Measurements from ENCODE around the gene FXYD5. TPM values are rescaled to one million over a fixed set of nuclear protein-coding genes. Genes with fewer than 3 reads are reported as not detected.

Gene FXYD5
- total and polyA plus RNA-seq, 10 of the 15 experiments (the other 5 are each of a cell fraction or from before 2014, with no cell fraction given), result 30.0 to 159 (median 93.9) TPM

DNA sequence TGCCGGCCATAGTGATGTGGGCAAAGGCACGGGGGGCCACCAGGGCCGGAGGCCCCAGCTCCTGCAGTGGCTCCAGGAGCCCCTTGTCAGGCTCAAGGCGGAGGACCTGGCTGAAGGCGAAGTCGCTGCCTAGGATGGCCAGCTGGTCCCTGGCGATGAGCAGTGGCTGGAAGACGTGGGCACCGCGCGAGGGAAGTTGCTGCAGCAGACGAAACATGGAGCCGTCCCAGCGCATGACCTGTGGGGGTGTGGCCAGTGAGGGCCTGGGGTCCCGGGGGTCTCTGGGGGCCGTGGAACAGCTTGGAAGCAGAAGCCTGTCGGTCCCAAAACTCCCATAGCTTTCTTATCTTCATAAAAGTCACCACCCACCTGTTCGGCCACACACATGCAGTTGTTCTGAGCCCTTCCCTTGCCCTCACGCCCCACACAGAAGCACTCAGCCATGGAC, 29.2 kb upstream of the FXYD5 start (continued):
- no peak for TF ChIP-seq SRF (IDR thresholded peaks at IDR 0.05; ENCODE audit: low read depth in 2 of 2, low read length in 2 of 2)

DNA sequence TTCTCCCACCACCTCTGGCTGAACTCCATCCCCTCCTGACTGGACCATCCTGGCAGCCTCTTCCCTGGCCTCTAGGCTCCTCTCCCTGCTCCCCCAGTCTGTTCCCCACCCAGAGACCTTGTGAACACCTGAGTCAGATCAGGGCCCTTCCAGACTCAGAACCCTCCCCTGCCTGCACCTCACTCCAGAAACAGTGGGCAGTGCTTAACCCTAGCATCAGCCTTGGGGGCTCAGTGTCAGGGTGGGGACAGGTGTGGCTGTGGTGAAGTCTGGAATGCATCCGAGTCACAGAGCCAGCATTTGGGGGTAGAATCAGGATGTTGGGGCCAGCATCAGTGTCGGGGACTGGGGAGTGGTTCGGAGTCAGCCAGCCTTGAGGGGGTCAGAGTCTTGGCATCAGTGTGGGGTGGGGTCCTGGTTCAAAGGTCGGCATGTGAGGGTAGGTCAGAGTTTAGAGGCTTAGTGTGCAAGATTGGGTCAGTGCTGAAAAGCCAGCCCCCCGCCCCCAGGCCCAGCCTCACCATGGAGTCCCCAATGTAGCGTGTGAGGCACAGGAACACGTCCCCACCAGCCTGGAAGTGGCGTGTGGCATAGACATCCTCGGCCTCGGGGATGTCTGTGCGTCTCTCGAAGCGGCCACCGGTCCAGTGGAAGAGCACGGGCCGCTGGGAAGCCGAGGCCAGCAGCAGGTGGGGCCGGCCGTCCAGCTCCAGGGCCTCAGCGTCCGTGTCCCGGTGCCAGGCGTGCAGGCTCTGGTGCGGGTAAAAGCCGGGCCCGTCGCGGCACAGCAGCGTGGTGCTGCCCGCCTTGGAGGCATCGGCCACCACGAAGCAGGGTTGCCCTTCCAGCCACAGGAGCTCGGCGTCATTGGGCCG, 28.5 kb upstream of the FXYD5 start:
- H3K4me3 ChIP-seq, result no peak overlapping the region
- BruUV-seq (replicated peaks), result no TSS peak
- SMC1A ChIA-PET (ENCODE audit: uncharacterized antibody, unreplicated experiment), result no interaction called here
- no peaks in the 10 kb centered on the region for H4K20me1 ChIP-seq (ENCODE audit: control insufficient read depth, insufficient read depth)
- RAD21 ChIA-PET (ENCODE audit: unreplicated experiment), result no interaction called here
- H3K27ac ChIP-seq (ENCODE audit: control insufficient read depth, insufficient read depth), result no peak overlapping the region
- intact Hi-C loops (cut with micrococcal nuclease; ENCODE audit: unreplicated experiment), result no loop called here
- H3K4me2 ChIP-seq (ENCODE audit: control insufficient read depth, insufficient read depth), result no peak overlapping the region
- ATAC-seq (no peak), FAIRE-seq (no peak), DNase-seq (ENCODE audit: low read depth, low spot score) (no peak)
- POLR2A ChIA-PET, result no interaction called here
- in situ Hi-C loops (cut with MboI), result no loop called here
- H3K36me3 ChIP-seq (ENCODE audit: control insufficient read depth in 2 of 2, insufficient read depth in 2 of 2, low read length in 1 of 2), result no peaks in the 10 kb centered on the region
- no peaks in the 10 kb centered on the region for H3K79me2 ChIP-seq (ENCODE audit: control insufficient read depth, insufficient read depth, low read length)
- peaks cover 12% of the 10 kb centered on the region for H3K4me1 ChIP-seq (ENCODE audit: control insufficient read depth, insufficient read depth, low read length)
- no peaks in the 10 kb centered on the region for H3K9me3 ChIP-seq (replicated peaks; ENCODE audit: control insufficient read depth, insufficient read depth, low read length)
- CTCF ChIA-PET, result interaction anchor here (0.6 to 2.4 kb wide), 4 partner anchors 13 to 255 kb away, joined by 3 to 14 read pairs (median 6); no protein-coding TSS in a partner anchor
- 76% methylated on average over 33 of the region's 35 CpGs for WGBS (ENCODE audit: insufficient coverage, insufficient replicate concordance, low lambda C conversion rate, missing lambda C conversion rate)
- H3K27me3 ChIP-seq (replicated peaks in 1 of 2; ENCODE audit: control insufficient read depth in 2 of 2, insufficient read depth in 2 of 2, low read length in 1 of 2), result no peaks in the 10 kb centered on the region
- H3K9ac ChIP-seq (ENCODE audit: control insufficient read depth, insufficient read depth, low read length), result no peak overlapping the region
- H2AFZ ChIP-seq (ENCODE audit: control insufficient read depth, low read depth, low read length), result no peak overlapping the region
- TF ChIP-seq, protein P1, sequence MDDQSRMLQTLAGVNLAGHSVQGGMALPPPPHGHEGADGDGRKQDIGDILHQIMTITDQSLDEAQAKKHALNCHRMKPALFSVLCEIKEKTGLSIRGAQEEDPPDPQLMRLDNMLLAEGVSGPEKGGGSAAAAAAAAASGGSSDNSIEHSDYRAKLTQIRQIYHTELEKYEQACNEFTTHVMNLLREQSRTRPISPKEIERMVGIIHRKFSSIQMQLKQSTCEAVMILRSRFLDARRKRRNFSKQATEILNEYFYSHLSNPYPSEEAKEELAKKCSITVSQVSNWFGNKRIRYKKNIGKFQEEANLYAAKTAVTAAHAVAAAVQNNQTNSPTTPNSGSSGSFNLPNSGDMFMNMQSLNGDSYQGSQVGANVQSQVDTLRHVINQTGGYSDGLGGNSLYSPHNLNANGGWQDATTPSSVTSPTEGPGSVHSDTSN (IDR thresholded peaks at IDR 0.05; ENCODE audit: insufficient replicate concordance, low read depth, low read length), result no peak
- TF ChIP-seq POLR2A (IDR thresholded peaks at IDR 0.05; ENCODE audit: low read depth, low read length) (no peak), SUZ12 (IDR thresholded peaks at IDR 0.05; ENCODE audit: unreplicated experiment) (no peak), ETV6 (conservative IDR thresholded peaks at IDR 0.05 in 1 of 2, IDR thresholded peaks at IDR 0.05 in 1 of 2; ENCODE audit: borderline replicate concordance in 1 of 2, low read depth in 1 of 2) (no peak), SMAD1 (IDR thresholded peaks at IDR 0.05; ENCODE audit: low read depth, partially characterized antibody) (no peak), STAT3 (IDR thresholded peaks at IDR 0.05; ENCODE audit: low read depth, low read length) (no peak), NR2F1 (conservative IDR thresholded peaks at IDR 0.05) (no peak), IKZF2 (IDR thresholded peaks at IDR 0.05) (no peak), BRCA1 (IDR thresholded peaks at IDR 0.05; ENCODE audit: low read depth, low read length) (no peak), MEF2B (IDR thresholded peaks at IDR 0.05; ENCODE audit: partially characterized antibody, poor library complexity, severe bottlenecking) (no peak)
- TF ChIP-seq, protein P2, sequence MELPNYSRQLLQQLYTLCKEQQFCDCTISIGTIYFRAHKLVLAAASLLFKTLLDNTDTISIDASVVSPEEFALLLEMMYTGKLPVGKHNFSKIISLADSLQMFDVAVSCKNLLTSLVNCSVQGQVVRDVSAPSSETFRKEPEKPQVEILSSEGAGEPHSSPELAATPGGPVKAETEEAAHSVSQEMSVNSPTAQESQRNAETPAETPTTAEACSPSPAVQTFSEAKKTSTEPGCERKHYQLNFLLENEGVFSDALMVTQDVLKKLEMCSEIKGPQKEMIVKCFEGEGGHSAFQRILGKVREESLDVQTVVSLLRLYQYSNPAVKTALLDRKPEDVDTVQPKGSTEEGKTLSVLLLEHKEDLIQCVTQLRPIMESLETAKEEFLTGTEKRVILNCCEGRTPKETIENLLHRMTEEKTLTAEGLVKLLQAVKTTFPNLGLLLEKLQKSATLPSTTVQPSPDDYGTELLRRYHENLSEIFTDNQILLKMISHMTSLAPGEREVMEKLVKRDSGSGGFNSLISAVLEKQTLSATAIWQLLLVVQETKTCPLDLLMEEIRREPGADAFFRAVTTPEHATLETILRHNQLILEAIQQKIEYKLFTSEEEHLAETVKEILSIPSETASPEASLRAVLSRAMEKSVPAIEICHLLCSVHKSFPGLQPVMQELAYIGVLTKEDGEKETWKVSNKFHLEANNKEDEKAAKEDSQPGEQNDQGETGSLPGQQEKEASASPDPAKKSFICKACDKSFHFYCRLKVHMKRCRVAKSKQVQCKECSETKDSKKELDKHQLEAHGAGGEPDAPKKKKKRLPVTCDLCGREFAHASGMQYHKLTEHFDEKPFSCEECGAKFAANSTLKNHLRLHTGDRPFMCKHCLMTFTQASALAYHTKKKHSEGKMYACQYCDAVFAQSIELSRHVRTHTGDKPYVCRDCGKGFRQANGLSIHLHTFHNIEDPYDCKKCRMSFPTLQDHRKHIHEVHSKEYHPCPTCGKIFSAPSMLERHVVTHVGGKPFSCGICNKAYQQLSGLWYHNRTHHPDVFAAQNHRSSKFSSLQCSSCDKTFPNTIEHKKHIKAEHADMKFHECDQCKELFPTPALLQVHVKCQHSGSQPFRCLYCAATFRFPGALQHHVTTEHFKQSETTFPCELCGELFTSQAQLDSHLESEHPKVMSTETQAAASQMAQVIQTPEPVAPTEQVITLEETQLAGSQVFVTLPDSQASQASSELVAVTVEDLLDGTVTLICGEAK (IDR thresholded peaks at IDR 0.05; ENCODE audit: borderline replicate concordance), result no peak

All from GM12878 (cell line).